DOHH2 (cell line): ENCODE data around the gene TRIM14.

ENCODE experiments used
- H3F3A ChIP-seq: fragments of 200-600 bp; sonication (generic), shearing (Covaris generic); 2 replicates; pipeline ENCODE4 v1.6.0; 2016; ENCODE audit warnings: antibody characterized with exemption, mild to moderate bottlenecking; ENCODE audit not compliant: control insufficient read depth, insufficient read depth
- H3K27ac ChIP-seq: fragments of 200-600 bp; sonication (generic); 2 replicates; pipeline ENCODE4 v1.5.1; 2014; ENCODE audit warnings: low read depth, mild to moderate bottlenecking, low read length, moderate library complexity
- H3K27me3 ChIP-seq: fragments of 200-600 bp; sonication (generic); 2 replicates; pipeline ENCODE4 v1.6.1; 2014; ENCODE audit warnings: mild to moderate bottlenecking, low read length, mixed read lengths; ENCODE audit not compliant: control insufficient read depth
- H3K36me3 ChIP-seq: fragments of 200-600 bp; sonication (generic); 2 replicates; pipeline ENCODE4 v1.6.1; 2014; ENCODE audit warnings: mild to moderate bottlenecking, low read length, moderate library complexity, mixed read lengths; ENCODE audit not compliant: control insufficient read depth
- H3K4me1 ChIP-seq: fragments of 200-600 bp; sonication (generic); 2 replicates; pipeline ENCODE4 v1.6.1; 2014; ENCODE audit warnings: mild to moderate bottlenecking, low read length, mixed read lengths; ENCODE audit not compliant: control insufficient read depth
- H3K4me2 ChIP-seq: fragments of 200-600 bp; sonication (generic); 2 replicates; pipeline ENCODE4 v1.6.0; 2014; ENCODE audit warnings: mild to moderate bottlenecking, low read length, moderate library complexity
- H3K4me3 ChIP-seq: fragments of 200-600 bp; sonication (generic); 2 replicates; pipeline ENCODE4 v1.5.1; 2014; ENCODE audit warnings: mild to moderate bottlenecking, low read length, mixed read lengths
- H3K79me2 ChIP-seq: fragments of 200-600 bp; sonication (generic); 2 replicates; pipeline ENCODE4 v1.6.1; 2014; ENCODE audit warnings: mild to moderate bottlenecking, low read length, mixed read lengths; ENCODE audit not compliant: control insufficient read depth
- H3K9me2 ChIP-seq: fragments of 200-600 bp; sonication (generic); replicated peaks from 2 replicates; pipeline ENCODE4 v1.6.1; 2014; ENCODE audit warnings: mild to moderate bottlenecking, low read length, mixed read lengths; ENCODE audit not compliant: control insufficient read depth
- H3K9me3 ChIP-seq: fragments of 200-600 bp; sonication (generic); 2 replicates; pipeline ENCODE4 v1.6.1; 2014; ENCODE audit warnings: antibody characterized with exemption, low read length, mixed read lengths; ENCODE audit not compliant: control insufficient read depth, insufficient read depth
- H4K20me1 ChIP-seq: fragments of 200-600 bp; sonication (generic); 2 replicates; pipeline ENCODE4 v1.6.0; 2014; ENCODE audit warnings: low read depth, mild to moderate bottlenecking, antibody characterized with exemption, low read length, moderate library complexity; ENCODE audit not compliant: control insufficient read depth, insufficient read depth
- EZH2phosphoT487 ChIP-seq: fragments of 200-600 bp; sonication (generic); IDR thresholded peaks from 2 replicates; pipeline ENCODE4 v1.6.1; 2017; ENCODE audit warnings: borderline replicate concordance, mild to moderate bottlenecking, antibody characterized with exemption, low read length, moderate library complexity, mixed read lengths
- TF ChIP-seq, protein P1 (sequence below): fragments of 200-600 bp; sonication (generic); IDR thresholded peaks from one replicate; pipeline ENCODE4 v1.5.1; 2014; ENCODE audit warnings: antibody characterized with exemption, mild to moderate bottlenecking, low read depth, low read length; ENCODE audit not compliant: poor library complexity, severe bottlenecking

The TRIM14 gene

GRCh38 chr9:98158071-98158831 is 39.2 kb upstream of the TRIM14 start:
- Histone ChIP-seq H4K20me1 (no peaks in the 10 kb centered on the region), H3K9me3 (no peaks in the 10 kb centered on the region), H3K27me3 (no peaks in the 10 kb centered on the region), H3K4me2 (no peak overlapping the region), H3F3A (no peaks in the 10 kb centered on the region), H3K27ac (no peak overlapping the region), H3K9me2 (no peaks in the 10 kb centered on the region), H3K79me2 (no peaks in the 10 kb centered on the region), H3K36me3 (no peaks in the 10 kb centered on the region), H3K4me3 (no peak overlapping the region), H3K4me1 (no peaks in the 10 kb centered on the region)
- TF ChIP-seq, protein P1, sequence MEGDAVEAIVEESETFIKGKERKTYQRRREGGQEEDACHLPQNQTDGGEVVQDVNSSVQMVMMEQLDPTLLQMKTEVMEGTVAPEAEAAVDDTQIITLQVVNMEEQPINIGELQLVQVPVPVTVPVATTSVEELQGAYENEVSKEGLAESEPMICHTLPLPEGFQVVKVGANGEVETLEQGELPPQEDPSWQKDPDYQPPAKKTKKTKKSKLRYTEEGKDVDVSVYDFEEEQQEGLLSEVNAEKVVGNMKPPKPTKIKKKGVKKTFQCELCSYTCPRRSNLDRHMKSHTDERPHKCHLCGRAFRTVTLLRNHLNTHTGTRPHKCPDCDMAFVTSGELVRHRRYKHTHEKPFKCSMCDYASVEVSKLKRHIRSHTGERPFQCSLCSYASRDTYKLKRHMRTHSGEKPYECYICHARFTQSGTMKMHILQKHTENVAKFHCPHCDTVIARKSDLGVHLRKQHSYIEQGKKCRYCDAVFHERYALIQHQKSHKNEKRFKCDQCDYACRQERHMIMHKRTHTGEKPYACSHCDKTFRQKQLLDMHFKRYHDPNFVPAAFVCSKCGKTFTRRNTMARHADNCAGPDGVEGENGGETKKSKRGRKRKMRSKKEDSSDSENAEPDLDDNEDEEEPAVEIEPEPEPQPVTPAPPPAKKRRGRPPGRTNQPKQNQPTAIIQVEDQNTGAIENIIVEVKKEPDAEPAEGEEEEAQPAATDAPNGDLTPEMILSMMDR: no peak
- no peak for TF ChIP-seq EZH2phosphoT487

DNA sequence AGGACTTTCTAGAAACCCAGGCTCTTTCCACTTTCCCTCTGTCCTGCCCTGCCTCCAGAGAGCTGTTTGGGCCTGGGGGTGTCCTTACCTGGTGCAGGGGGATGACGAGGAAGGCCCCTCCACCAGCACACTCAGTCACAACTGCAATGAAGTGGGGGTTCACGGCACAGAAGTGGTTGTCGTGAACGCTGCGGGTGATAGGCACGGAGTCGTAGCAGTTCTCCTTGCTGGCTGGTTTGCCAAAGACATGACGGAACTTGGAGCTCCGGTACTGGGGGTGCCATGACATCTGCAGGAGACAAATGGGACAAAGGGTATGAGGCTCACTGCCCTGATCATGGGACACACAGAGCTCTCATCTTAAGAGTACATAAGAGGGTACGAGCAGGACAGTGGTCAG is 38.4 kb upstream of the TRIM14 start:
- Histone ChIP-seq H3K9me2 (no peaks in the 10 kb centered on the region), H3K4me3 (no peak overlapping the region), H4K20me1 (no peaks in the 10 kb centered on the region), H3K36me3 (no peaks in the 10 kb centered on the region), H3K4me1 (no peaks in the 10 kb centered on the region), H3K79me2 (no peaks in the 10 kb centered on the region), H3K4me2 (no peak overlapping the region), H3K9me3 (no peaks in the 10 kb centered on the region), H3K27me3 (no peaks in the 10 kb centered on the region), H3F3A (no peaks in the 10 kb centered on the region), H3K27ac (no peak overlapping the region)
- no peak for TF ChIP-seq EZH2phosphoT487
- TF ChIP-seq, protein P1: no peak

DNA sequence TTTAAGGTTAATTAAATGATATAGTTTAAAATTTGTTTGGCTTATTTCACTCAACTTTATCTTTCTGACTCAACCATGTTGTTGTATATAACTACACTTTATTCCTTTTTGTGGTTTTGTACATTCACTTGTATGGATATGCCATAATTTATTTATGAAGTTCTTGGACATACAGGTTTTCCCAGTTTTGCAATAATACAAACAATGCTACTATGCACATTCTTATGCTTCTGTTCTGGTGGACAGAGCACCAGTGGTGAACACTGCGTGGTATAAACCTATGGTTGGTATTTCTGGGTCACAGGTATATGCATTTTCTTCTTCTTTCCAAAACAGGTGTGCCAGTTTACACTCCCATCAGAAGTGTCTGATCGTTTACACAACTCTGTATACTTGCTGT is 35.7 kb upstream of the TRIM14 start:
- Histone ChIP-seq H3K79me2 (no peaks in the 10 kb centered on the region), H3K27ac (no peak overlapping the region), H3F3A (no peaks in the 10 kb centered on the region), H3K4me3 (no peak overlapping the region), H3K4me2 (no peak overlapping the region), H4K20me1 (no peaks in the 10 kb centered on the region), H3K9me2 (no peaks in the 10 kb centered on the region), H3K27me3 (peaks cover 4% of the 10 kb centered on the region; the same call in 1 of the 2 replicates), H3K9me3 (no peaks in the 10 kb centered on the region), H3K4me1 (no peaks in the 10 kb centered on the region), H3K36me3 (no peaks in the 10 kb centered on the region)
- no peak for TF ChIP-seq EZH2phosphoT487
- TF ChIP-seq, protein P1: no peak
